ENCODE data around the gene COL6A1.

Gene COL6A1

GRCh38 chr21:46051821-46052675 lies 70.5 kb downstream of the COL6A1 start:
- Histone ChIP-seq H3K4me2 (ENCODE audit: low read length) (no peak overlapping the region), H4K20me1 (ENCODE audit: control insufficient read depth, insufficient read depth, low read depth, low read length) (no peaks in the 10 kb centered on the region), H3K4me1 (ENCODE audit: control insufficient read depth, low read length) (no peaks in the 10 kb centered on the region), H3K27ac (ENCODE audit: low read depth, low read length) (no peak overlapping the region), H3F3A (ENCODE audit: control insufficient read depth, insufficient read depth) (no peaks in the 10 kb centered on the region), H3K36me3 (ENCODE audit: control insufficient read depth, low read length) (no peaks in the 10 kb centered on the region), H3K9me3 (ENCODE audit: control insufficient read depth, insufficient read depth, low read length) (peaks cover 31% of the 10 kb centered on the region; the same call in 1 of the 2 replicates), H3K9me2 (replicated peaks; ENCODE audit: control insufficient read depth, low read length) (no peaks in the 10 kb centered on the region), H3K4me3 (ENCODE audit: low read length) (no peak overlapping the region), H3K27me3 (ENCODE audit: control insufficient read depth, low read length) (no peaks in the 10 kb centered on the region), H3K79me2 (ENCODE audit: control insufficient read depth, low read length) (no peaks in the 10 kb centered on the region)
- TF ChIP-seq, protein P1, sequence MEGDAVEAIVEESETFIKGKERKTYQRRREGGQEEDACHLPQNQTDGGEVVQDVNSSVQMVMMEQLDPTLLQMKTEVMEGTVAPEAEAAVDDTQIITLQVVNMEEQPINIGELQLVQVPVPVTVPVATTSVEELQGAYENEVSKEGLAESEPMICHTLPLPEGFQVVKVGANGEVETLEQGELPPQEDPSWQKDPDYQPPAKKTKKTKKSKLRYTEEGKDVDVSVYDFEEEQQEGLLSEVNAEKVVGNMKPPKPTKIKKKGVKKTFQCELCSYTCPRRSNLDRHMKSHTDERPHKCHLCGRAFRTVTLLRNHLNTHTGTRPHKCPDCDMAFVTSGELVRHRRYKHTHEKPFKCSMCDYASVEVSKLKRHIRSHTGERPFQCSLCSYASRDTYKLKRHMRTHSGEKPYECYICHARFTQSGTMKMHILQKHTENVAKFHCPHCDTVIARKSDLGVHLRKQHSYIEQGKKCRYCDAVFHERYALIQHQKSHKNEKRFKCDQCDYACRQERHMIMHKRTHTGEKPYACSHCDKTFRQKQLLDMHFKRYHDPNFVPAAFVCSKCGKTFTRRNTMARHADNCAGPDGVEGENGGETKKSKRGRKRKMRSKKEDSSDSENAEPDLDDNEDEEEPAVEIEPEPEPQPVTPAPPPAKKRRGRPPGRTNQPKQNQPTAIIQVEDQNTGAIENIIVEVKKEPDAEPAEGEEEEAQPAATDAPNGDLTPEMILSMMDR (IDR thresholded peaks at IDR 0.05; ENCODE audit: low read depth, low read length, poor library complexity, severe bottlenecking), result no peak
- TF ChIP-seq EZH2phosphoT487 (IDR thresholded peaks at IDR 0.05; ENCODE audit: borderline replicate concordance, low read length), result no peak

GRCh38 chr21:46052703-46053651 lies 71.4 kb downstream of the COL6A1 start:
- no peak overlapping the region for H3K4me3 ChIP-seq (ENCODE audit: low read length)
- no peaks in the 10 kb centered on the region for H3K27me3 ChIP-seq (ENCODE audit: control insufficient read depth, low read length)
- no peaks in the 10 kb centered on the region for H3K9me2 ChIP-seq (replicated peaks; ENCODE audit: control insufficient read depth, low read length)
- TF ChIP-seq, protein P1 (IDR thresholded peaks at IDR 0.05; ENCODE audit: low read depth, low read length, poor library complexity, severe bottlenecking), result no peak
- TF ChIP-seq EZH2phosphoT487 (IDR thresholded peaks at IDR 0.05; ENCODE audit: borderline replicate concordance, low read length), result no peak
- no peak overlapping the region for H3K4me2 ChIP-seq (ENCODE audit: low read length)
- no peaks in the 10 kb centered on the region for H3K4me1 ChIP-seq (ENCODE audit: control insufficient read depth, low read length)
- H4K20me1 ChIP-seq (ENCODE audit: control insufficient read depth, insufficient read depth, low read depth, low read length), result no peaks in the 10 kb centered on the region
- H3K36me3 ChIP-seq (ENCODE audit: control insufficient read depth, low read length), result no peaks in the 10 kb centered on the region
- H3K9me3 ChIP-seq (ENCODE audit: control insufficient read depth, insufficient read depth, low read length), result peaks cover 41% of the 10 kb centered on the region; the same call in 1 of the 2 replicates
- no peak overlapping the region for H3K27ac ChIP-seq (ENCODE audit: low read depth, low read length)
- H3K79me2 ChIP-seq (ENCODE audit: control insufficient read depth, low read length), result no peaks in the 10 kb centered on the region
- H3F3A ChIP-seq (ENCODE audit: control insufficient read depth, insufficient read depth), result no peaks in the 10 kb centered on the region

- no peak overlapping the region for H3K4me2 ChIP-seq (ENCODE audit: low read length)
- no peaks in the 10 kb centered on the region for H3K79me2 ChIP-seq (ENCODE audit: control insufficient read depth, low read length)
- no peaks in the 10 kb centered on the region for H3F3A ChIP-seq (ENCODE audit: control insufficient read depth, insufficient read depth)
- no peaks in the 10 kb centered on the region for H3K9me2 ChIP-seq (replicated peaks; ENCODE audit: control insufficient read depth, low read length)
- H3K9me3 ChIP-seq (ENCODE audit: control insufficient read depth, insufficient read depth, low read length), result peaks cover 51% of the 10 kb centered on the region
- H3K27me3 ChIP-seq (ENCODE audit: control insufficient read depth, low read length), result no peaks in the 10 kb centered on the region
- no peaks in the 10 kb centered on the region for H3K4me1 ChIP-seq (ENCODE audit: control insufficient read depth, low read length)
- H4K20me1 ChIP-seq (ENCODE audit: control insufficient read depth, insufficient read depth, low read depth, low read length), result no peaks in the 10 kb centered on the region
- no peaks in the 10 kb centered on the region for H3K36me3 ChIP-seq (ENCODE audit: control insufficient read depth, low read length)
- no peak for TF ChIP-seq EZH2phosphoT487 (IDR thresholded peaks at IDR 0.05; ENCODE audit: borderline replicate concordance, low read length)
- TF ChIP-seq, protein P1 (IDR thresholded peaks at IDR 0.05; ENCODE audit: low read depth, low read length, poor library complexity, severe bottlenecking), result no peak
- H3K27ac ChIP-seq (ENCODE audit: low read depth, low read length), result no peak overlapping the region
- H3K4me3 ChIP-seq (ENCODE audit: low read length), result no peak overlapping the region
Measured at GRCh38 chr21:46054031-46054430, 72.5 kb downstream of the COL6A1 start.

Data from DOHH2 (cell line).